GM06990 (cell line): Measurements from ENCODE around the gene PTH1R.

Experiments used
- DNase-seq: peaks from one replicate; pipeline ENCODE4 v3.0.0-alpha.2; 2011; ENCODE audit not compliant: insufficient read length; ENCODE audit errors: extremely low read depth
- H3K27me3 ChIP-seq: replicated peaks from 2 replicates; pipeline ENCODE4 v1.6.0; 2011; ENCODE audit warnings: low read length; ENCODE audit not compliant: control insufficient read depth, insufficient read depth
- H3K36me3 ChIP-seq: 2 replicates; pipeline ENCODE4 v1.5.1; 2011; ENCODE audit warnings: low read length; ENCODE audit not compliant: control insufficient read depth, insufficient read depth
- H3K4me3 ChIP-seq: replicated peaks from 2 replicates; pipeline ENCODE4 v1.5.1; 2011; ENCODE audit warnings: low read depth, mild to moderate bottlenecking, control low read depth, low read length
- CTCF ChIP-seq: IDR thresholded peaks from 2 replicates; pipeline ENCODE4 v1.5.1; 2011; ENCODE audit warnings: low read length, control low read depth, mild to moderate bottlenecking, inconsistent platforms; ENCODE audit not compliant: insufficient read depth, poor library complexity, severe bottlenecking

PTH1R gene

GRCh38 chr3:46864061-46864881, 13.2 kb upstream of the PTH1R start:
- no peak for DNase-seq
- H3K27me3 ChIP-seq = no peaks in the 10 kb centered on the region; the same call in 1 of the 2 replicates
- no peak for TF ChIP-seq CTCF
- no peak overlapping the region for H3K4me3 ChIP-seq
- no peaks in the 10 kb centered on the region for H3K36me3 ChIP-seq

GRCh38 chr3:46865031-46865507, 12.5 kb upstream of the PTH1R start:
- no peaks in the 10 kb centered on the region for H3K36me3 ChIP-seq
- peaks cover under 1% of the 10 kb centered on the region for H3K27me3 ChIP-seq
- no peak for DNase-seq
- no peak for TF ChIP-seq CTCF
- no peak overlapping the region for H3K4me3 ChIP-seq

- Histone ChIP-seq H3K36me3 (no peaks in the 10 kb centered on the region), H3K27me3 (peaks cover 2% of the 10 kb centered on the region), H3K4me3 (no peak overlapping the region)
- DNase-seq = no peak
- TF ChIP-seq CTCF = no peak
Observed at GRCh38 chr3:46865546-46865945, 12.0 kb upstream of the PTH1R start.

GRCh38 chr3:46866032-46866595, 11.4 kb upstream of the PTH1R start:
- Histone ChIP-seq H3K27me3 (peaks cover 2% of the 10 kb centered on the region), H3K36me3 (no peaks in the 10 kb centered on the region), H3K4me3 (no peak overlapping the region)
- TF ChIP-seq CTCF = no peak
- no peak for DNase-seq

GRCh38 chr3:46866720-46867549, 10.6 kb upstream of the PTH1R start:
- H3K4me3 ChIP-seq = no peak overlapping the region
- H3K36me3 ChIP-seq = no peaks in the 10 kb centered on the region
- no peak for DNase-seq
- H3K27me3 ChIP-seq = peaks cover 2% of the 10 kb centered on the region
- peak; percentile 93 for TF ChIP-seq CTCF
